HK-2 (cell line): ENCODE results near the gene PPP4R4.
"Not testable (repeated sequence)": the region's sequence is repeated elsewhere in the genome, so short reads cannot be mapped to it uniquely, and the experiment has no call there.

Experiments
- DNase-seq: peaks from one replicate; pipeline ENCODE4 v3.0.0-alpha.2; 2018; ENCODE audit not compliant: unreplicated experiment

Gene PPP4R4

DNA sequence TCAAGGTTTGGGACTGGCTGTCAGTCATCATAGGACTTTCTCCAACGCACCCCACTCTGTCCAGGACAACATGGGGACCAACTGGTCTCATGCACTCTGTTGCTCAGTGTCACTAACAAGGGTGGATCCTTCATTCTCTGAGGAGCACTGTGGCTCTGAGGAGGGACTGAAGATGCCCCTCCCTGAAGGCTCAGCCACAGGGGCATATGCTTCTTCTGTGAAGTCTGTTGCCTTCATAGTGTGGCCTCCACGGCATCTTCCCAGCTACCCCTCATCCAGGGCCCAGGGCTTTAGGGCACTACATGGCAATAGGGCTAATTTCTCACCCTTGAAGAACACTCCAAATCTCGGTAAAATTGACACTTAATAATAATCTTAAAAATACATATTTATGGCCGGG, 30.4 kb upstream of the PPP4R4 start:
- DNase-seq = no peak

DNA sequence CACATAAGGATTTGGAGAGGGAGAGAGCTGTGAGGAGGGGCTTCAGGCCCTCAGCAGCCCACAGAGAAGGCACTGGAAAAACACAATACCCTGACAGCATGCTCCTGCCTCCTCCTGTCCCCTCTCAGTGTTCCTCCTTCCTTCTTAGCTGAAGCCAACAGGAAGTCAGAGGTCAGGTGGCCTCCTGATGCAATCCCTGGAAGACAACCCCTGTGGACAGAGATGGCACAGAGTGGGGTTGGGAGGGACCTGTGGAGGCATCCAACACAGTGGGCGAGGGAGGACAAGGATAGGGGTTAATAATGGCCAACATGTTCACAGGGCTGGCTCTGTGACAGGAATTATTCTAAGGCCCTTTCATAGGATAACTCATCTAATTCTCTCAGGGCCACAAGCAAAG, 29.4 kb upstream of the PPP4R4 start:
- DNase-seq = no peak

DNA sequence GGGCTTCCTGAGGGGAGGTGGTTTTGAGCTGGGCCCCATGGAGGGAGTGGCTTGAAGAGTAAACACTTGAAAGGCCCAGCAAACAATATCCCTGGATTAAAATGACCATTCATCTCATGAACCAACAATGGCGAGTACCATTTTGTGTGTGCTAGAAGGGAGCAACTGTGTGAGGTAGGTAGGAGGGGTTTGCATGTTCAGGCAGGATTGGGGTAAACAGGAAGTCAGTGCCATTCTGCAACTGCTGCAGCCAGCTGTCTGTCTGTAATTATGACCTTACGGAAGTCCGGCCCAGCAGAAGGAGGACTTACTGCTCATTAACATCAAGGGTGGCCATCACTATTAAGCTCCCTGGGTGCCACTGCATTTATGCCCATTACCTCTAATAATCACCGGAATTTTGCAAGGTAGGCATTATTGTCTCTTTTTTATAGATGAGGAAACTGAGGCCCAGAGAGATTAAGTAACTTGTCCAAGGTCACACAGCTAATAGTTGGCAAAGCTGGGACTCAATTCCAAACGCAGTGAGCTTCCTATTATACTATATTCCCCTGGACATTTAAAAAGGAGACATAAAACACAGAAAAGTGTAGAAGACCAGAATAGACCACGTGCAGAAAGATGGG, 28.1 kb upstream of the PPP4R4 start:
- no peak for DNase-seq

DNA sequence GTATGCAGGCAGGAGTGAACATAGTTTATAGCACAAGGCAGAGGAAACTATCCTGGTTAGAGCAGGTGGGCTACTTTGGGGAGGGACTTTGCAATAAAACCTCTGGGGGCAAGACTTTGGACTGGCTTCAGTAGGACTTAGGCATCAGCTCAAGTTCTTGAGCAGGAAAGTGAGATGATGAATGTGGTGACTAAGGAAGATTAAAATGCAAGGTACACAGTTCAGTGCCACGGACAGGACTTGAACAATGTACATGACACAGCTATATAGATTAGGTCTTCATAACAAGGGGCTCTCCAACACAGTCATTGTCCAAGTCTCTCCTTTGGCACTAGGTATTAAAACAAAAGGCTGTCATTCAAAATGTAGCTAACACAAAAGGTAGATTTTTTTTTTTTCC, 21.4 kb upstream of the PPP4R4 start:
- DNase-seq = no peak

DNA sequence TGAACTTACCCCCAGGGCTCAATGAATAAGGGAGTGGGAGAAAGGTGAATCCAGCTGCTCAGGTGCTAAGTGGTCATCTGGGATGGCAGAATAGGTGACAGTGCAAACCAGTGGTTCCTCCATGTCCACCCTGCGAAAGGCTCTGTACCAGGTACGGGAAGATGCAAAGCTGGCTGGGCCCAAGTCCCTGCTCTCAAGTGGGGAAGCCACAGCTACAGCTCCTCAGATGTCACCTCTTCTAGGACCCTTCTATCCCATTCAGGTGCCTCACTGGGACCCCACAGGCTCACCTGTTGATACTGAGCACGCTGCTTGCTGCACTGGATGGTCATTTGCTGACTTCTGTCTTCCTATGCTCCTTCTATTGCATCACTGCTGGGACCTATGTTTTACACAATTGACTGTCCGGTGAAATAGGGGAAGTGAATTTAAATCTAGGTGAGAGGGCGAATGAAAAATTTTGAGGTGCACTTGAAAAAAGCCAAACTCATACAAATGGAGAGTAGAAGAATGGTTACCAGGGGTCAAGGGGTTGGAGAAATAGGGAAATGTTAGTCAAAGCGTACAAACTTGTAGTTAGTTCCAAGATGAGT, 20.3 kb upstream of the PPP4R4 start:
- no peak for DNase-seq

DNA sequence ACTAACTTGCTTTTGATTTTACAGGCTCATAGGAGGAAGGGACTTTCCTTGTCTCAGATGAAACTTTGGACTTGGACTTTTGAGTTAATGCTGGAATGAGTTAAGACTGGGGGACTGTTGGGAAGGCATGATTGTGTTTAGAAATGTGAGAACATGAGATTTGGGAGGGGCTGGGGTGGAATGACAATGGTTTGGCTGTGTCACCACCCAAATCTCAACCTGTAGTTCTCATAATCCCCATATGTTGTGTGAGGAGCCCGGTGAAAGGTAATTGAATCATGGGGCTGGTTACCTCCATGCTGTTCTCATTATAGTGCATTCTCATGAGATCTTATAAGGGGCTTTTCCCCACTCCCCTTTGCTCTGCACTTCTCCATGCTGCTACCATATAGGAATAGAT, 18.0 kb upstream of the PPP4R4 start:
- DNase-seq = not testable (repeated sequence)

DNA sequence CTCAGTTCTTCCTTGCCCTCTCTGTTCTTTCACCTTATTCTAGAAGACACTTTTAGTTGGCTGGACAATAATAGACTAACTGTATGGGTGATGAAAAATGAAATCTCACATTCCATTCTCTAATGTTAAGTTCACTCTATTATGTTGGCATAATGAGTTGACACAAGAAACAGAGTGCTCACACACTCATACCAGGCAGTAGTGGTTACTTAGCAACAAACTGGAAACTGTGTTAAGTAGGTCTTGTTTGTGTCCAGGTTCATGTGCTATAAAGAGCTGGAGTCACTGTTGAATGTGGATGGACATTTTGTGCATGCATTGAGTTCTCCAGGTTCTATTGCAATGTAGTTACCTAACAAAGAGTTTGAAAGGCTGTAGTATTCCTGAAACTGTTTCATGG, 16.9 kb upstream of the PPP4R4 start:
- no peak for DNase-seq

DNA sequence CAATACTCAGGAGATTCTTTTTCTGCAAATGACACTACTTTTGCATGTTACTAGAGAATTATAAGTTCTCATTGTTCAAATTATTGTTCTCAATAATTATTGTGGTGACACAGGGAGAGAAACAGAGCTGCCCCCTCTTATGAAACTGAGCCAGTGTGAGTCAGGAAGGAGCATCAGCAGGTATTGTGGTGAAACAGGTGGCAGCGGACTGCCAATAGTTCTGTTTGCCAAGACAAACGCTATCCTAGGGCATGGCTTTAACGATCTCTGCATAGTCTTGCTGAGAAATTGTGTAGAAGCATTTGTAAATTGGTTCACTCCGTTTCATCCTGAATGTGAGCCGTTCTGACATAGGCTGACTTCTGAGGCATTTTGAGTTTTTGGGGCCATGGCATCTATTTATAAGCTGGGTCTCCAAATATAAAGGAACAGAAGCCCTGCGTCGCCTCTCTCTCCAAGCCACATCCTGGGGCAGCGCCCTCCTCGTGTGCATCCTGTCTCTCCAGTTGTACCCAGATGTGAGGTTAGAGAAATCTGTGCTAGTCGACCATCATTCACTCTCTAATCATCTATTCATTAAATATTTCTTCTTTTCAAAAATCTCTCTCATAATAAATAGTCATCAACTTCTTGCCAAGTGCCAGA, 15.8 kb upstream of the PPP4R4 start:
- DNase-seq = no peak

DNA sequence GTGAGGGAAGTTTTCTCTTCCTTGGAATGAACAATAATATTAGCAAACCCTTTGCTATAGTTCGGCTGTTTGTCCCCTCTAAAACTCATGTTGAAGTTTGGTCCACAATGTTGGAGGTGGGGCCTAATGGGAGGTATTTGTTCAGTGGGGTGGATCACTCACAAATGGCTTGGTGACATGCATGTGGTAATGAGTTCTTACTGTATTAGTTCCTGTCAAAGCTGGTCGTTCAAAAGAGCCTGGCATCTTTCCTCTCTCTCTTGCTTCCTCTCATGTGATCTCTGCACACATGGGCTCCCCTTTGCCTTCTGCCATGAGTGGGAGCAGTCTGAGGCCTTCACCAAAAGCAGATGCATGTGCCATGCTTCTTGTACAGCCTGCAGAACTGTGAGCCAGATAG, 13.1 kb upstream of the PPP4R4 start:
- DNase-seq = no peak

DNA sequence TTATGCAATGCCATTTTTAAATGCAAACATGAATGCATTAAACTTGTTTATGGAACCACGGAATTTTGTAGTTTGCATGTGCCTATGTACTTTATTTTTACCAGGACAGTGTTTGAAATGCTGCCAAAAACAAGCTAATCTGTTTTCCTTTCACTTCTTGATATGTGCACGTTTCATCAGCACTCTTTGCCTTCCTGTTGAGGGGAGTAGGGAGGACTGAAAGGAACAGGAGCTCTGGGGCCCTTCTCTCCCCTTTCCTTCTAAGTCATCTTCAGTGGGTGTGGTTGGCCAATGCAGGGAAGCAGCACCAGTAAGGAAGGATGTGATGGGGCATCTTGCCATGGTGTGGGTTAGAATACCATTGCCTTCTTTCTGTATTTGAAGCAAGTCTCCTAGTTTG, 12.1 kb upstream of the PPP4R4 start:
- no peak for DNase-seq

DNA sequence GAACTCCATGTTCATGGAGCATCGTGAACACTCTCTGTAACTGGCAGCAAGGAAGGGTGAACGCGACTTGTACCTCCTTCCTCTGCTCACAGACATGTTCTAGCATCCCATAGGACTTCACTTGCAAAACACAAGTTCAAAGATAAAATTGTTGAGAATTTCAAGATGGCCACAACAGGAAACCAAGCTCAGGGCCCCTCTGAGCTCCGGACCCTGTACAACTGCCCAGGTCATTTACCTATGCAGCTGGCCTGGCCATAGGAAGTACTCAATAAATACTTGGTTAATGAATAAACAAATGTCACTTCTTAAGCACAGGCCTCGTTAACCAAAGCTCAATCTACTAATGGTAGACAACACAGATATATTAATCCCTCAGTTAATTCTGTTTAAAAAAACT, 11.7 kb upstream of the PPP4R4 start:
- DNase-seq = no peak

DNA sequence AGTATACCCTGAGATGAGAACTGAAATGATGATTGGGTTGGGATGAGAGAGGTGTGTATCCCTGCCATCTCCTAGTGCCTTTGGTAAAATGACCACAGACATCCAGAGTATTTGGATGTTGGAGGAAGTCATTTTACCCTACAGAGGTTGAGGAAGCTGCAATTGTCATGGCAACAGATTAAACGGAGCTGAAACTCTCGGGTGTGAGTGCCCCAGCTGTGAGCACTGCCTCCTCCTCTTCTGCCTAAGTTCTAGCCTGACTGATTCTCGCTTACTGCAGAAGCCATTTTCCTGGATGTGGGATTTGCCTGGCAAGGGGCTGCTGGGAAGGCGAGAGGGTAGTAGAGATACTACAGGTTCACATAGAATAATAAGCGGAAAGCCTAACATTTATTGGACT, 10.3 kb upstream of the PPP4R4 start:
- DNase-seq = no peak

DNA sequence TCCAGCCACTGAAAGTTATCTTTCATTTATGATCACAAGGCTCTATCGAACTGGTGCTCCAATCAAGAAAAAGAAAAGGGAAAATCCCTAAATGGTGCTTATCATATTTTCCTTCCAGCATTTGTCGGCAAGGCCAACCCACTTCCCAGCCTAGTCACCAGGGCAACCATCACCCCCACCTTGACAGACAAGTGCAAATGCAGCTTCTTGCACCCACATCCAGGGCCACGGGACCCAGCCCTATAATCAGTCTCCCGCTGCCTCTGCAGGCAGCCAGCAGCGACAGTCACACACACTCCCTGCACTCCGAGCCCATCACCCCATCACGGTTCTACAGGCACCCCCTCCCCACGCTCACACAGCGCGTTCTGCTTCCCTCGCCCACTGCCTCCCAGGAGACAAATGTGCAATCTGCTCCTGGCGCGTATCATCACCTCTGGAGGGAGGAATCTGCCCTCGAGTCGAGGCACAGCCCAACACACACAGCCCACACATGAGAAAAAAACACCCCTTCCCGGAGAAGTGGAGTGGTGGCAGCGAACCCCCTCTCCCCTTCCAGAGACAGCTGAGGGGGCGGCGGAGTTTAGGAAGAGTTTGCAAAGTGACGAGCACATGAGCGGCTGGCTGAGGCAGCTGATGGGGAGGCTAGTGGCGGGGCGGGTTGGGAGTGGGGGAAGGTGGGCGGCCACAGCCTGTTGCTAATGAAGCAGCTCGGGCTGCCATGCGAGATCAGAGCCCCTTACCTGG, 9.3 kb upstream of the PPP4R4 start:
- no peak for DNase-seq

DNA sequence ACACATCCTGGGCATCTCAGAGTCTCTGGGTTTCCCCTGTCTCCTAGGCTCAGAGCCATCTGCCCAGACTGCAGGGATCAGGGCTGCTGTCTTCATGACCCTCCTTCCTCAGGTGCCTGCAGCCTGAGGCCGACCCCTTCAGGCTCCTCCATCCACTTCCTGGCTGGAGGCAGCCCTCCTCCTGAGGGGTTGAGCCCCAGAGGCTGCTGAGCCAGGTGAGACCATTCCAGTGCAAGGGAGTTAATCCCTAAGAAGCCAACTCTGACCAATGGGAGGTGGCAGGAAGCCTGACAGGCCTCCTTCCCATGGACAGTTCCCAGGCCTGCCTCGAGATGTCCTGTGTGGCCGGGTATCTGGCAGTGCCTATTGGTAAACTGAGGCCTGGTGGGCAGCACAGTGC, 8.4 kb upstream of the PPP4R4 start:
- no peak for DNase-seq

DNA sequence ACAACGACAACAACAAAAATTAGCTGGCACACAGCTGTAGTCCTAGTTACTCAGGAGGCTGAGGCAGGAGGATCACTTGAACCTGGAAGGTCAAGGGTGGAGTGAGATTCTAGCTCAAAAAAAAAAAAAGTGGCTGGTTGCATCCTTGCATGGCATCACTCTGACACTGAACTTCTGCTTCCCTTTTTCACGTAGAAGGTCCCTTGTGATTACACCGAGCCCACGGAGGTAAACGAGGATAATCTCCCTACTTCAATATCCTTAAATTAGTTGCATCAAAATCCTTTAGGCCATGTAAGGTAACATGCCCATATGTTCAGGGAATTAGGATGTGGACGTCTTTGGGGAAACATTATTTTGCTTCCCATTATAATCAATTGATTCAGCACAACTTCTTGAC, 4.0 kb upstream of the PPP4R4 start:
- no peak for DNase-seq

DNA sequence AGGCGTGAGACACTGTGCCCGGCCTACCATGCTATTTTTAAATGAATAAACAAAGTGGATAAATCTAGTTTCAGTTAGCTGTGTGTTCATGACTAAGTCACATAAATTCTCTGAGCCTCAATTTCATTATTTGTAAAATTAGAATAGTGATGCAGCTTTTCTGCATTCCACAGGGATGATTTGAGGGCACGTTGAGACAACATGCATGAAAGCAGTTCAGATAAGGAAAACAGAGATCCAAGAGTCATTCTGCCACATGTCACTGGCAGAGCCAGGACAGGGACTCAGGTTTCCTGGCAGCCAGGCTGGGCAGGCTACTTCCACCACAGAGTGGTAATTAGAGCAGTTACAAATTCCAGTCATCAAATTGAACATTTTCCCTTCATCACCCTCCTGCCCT, 2.9 kb upstream of the PPP4R4 start:
- no peak for DNase-seq

DNA sequence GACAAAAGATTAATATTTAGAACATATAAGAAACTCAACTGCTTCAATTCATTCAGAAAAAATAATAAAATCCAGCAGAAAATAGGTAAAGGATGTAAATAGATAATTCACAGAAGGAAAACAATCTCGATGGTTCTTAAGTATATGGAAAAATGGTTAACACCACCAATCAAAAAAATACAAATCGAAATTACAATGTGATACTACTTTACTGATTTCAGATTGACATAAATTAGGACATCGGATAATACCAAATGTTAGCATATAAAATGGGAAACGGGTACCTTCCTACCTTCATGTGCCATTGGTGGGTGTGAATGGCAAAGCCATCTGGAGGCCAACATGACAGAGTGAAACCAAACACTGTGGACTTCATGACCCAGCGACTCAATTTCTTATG, 1.6 kb upstream of the PPP4R4 start:
- DNase-seq = no peak

DNA sequence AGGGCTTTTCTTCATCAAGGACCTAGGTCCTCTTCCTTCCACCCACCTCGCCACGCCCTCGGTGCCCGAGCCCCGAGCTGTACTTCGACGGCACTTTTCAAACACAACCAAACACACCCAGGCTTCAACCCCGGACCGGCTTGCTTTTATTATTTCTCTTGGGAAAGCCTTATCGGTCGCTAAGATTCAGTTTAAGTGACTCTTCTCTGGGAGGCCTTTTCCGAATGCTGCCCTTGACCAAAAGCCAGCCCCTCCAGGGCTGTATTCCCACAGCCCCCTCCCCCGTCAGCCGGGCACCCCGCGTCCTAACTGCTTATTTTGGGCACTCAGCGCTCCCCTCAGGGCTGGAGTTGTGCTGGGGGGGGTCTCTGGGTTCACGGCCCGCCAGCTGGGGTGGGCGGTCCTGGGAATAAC, 644 bp upstream of the PPP4R4 start:
- no peak for DNase-seq

DNA sequence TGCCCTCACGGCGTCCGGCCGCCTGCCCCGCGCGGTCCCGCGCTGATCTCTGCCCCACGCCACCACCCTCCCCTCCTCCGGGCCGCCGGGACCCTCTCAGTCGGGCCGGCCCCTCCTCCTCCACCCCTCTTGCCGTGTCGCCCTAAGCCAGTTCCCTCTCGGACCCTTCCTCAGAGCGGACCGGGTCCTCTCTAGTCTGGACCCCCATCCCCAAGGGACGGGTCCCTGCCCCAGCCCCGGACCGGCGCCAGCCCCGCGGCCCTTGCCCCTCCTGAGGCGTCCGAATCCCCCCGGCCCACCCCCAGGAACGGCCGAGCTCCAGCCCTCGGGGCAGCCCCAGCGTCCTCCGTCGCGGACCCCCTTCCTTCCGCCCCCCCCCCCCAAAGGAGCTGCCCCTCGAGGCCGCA, 485 bp downstream of the PPP4R4 start:
- DNase-seq = peak; percentile 9

DNA sequence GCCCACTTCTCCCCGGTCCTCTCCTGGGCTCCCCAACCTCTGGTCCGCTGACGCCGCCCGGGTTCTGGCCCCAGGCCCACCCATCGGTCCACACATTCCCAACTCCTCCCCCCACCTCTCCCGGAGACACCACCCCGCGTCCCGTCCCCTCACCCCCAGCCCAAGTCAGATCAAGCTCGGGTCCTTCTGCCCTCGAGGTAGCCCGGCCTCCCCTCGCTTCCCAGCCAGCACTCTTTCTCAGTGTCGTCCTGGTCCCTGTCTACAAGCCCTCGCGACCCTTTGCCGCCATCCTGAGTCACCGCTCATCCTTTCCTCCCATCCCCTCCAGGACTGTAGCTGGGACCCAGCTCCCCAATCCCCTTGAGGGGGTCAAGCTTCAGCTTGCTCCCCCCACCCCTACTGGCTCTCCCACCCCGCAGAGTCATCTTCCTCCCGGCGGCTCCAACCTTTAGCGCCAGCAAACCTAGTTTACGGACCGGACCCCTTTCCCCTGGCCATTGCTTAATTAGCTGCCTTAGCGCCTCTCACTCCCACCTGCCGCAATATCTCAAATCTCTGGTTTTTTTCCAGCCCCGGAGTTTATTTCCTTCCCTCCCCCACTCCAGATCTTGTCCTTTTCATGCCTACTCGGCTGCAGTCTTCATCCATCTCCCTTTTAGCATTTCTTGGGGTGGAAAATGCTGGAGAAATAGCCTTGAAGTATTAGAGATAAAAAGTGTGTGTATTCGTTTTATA, 1.1 kb downstream of the PPP4R4 start:
- DNase-seq = peak; percentile 40

DNA sequence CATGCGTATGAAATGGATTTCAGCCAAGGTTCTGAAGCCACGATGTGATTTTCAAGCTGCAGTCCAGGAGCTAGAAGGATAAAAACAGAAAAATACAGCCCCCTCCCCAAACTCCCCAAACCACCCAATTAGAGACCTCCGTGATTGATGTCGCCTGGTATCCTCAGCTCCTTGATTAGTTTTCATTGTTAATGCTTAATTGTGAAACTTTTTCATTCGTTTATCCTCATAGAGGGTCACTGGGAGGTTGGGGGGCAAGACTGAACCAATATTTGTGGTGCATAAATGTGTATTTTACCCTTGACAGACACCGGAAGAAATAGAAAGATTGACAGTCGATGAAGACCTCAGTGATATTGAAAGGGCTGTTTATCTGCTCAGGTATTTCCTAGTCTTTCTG, 1.6 kb downstream of the PPP4R4 start:
- no peak for DNase-seq

DNA sequence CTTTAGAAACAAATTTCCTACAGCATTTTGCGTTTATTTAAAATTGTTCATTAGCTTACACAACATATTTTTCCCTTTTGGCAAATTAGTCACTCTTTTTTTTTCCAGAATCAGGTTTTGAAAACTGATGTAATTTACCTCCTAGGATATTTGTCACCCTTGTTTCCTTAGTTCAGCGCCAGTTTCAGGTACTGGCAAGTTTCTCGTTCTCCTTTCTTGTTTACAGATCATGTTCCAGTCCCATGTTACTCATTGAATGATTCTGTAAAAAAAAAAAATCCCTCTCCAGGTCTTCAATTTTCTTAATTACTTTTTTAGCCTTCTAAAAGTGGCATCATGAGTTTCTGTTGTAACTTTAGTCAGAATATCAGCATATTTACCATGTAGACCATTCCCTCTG, 2.7 kb downstream of the PPP4R4 start:
- DNase-seq = no peak
